NCI-H1105 treated with DMSO at 0.1 percent for 48 hours (cell line): ENCODE results near the gene HOXA9.

Experiments
- DNase-seq: peaks from one replicate; lab custom pipeline; 2025; lab: John Stamatoyannopoulos, UW

HOXA9 gene

GRCh38 chr7:27164367-27165088 is 809 bp downstream of the HOXA9 start:
- no peak for DNase-seq

GRCh38 chr7:27164045-27164366 is 1.3 kb downstream of the HOXA9 start:
- DNase-seq, result no peak

GRCh38 chr7:27163288-27164044 is 1.9 kb downstream of the HOXA9 start:
- DNase-seq, result no peak

- peak; percentile 4 for DNase-seq
These were observed 2.6 kb downstream of the HOXA9 start for GRCh38 chr7:27162561-27163287.

- DNase-seq, result no peak
These were observed 3.4 kb downstream of the HOXA9 start for GRCh38 chr7:27161721-27162560.

GRCh38 chr7:27161214-27161720 is 4.1 kb downstream of the HOXA9 start:
- DNase-seq, result peak; percentile 47

- peak; percentile 80 for DNase-seq
These were observed 4.7 kb downstream of the HOXA9 start for GRCh38 chr7:27160546-27161213.

GRCh38 chr7:27160145-27160545 is 5.2 kb downstream of the HOXA9 start:
- no peak for DNase-seq

GRCh38 chr7:27159266-27160144 is 5.8 kb downstream of the HOXA9 start:
- DNase-seq, result no peak

GRCh38 chr7:27158436-27159265 is 6.7 kb downstream of the HOXA9 start:
- DNase-seq, result no peak

GRCh38 chr7:27157702-27158431 is 7.5 kb downstream of the HOXA9 start:
- DNase-seq, result no peak

GRCh38 chr7:27156916-27157701 is 8.2 kb downstream of the HOXA9 start:
- DNase-seq, result no peak

- no peak for DNase-seq
These were observed 8.8 kb downstream of the HOXA9 start, which contains the start of gene HOXA7 for GRCh38 chr7:27156508-27156898. Gene HOXA7 (minus strand): TSS chr7:27156675. CDS start chr7:27156545, 130 bp downstream.

GRCh38 chr7:27155816-27156507 is 9.4 kb downstream of the HOXA9 start:
- DNase-seq, result no peak

GRCh38 chr7:27154901-27155815 is 10.2 kb downstream of the HOXA9 start:
- no peak for DNase-seq

GRCh38 chr7:27154369-27154768 is 11.0 kb downstream of the HOXA9 start:
- DNase-seq, result no peak
